IMR-90 (cell line): ENCODE results near the gene CCDC50. TPM values are rescaled to one million over a fixed set of nuclear protein-coding genes. Genes with fewer than 3 reads are reported as not detected.

Experiments
- ATAC-seq: fragments of 200-7000 bp; cut with Tn5 transposase; 2 replicates; pipeline ENCODE4 v1.9.1; 2020; ENCODE audit warnings: low read depth, mild to moderate bottlenecking, moderate library complexity
- BruUV-seq: library from RNA; stranded (reverse); fragments of 400-500 nt; replicated peaks from 2 replicates; lab custom pipeline; 2021; lab: Mats Ljungman, UMichigan
- CTCF ChIA-PET: fragments of 300-600 bp; formaldehyde crosslinking; extraction: SDS; loops from one replicate; lab custom pipeline; 2021; ENCODE audit warnings: antibody characterized with exemption; lab: Yijun Ruan, JAX
- POLR2A ChIA-PET: fragments of 300-600 bp; sonication (Branson Sonifier 250); formaldehyde crosslinking; loops from one replicate; lab custom pipeline; 2022; ENCODE audit warnings: antibody characterized with exemption; ENCODE audit not compliant: unreplicated experiment; lab: Charles Lee
- DNase-seq: peaks from one replicate; pipeline ENCODE4 v3.0.0; 2013
- H2AFZ ChIP-seq: replicated peaks from 2 replicates; pipeline ENCODE3; 2013; ENCODE audit warnings: low read length, mild to moderate bottlenecking; ENCODE audit not compliant: poor library complexity
- H2AK5ac ChIP-seq: 2 replicates; pipeline ENCODE4 v1.6.1; 2013; ENCODE audit warnings: low read depth, low read length, inconsistent platforms
- H2AK9ac ChIP-seq: replicated peaks from 2 replicates; pipeline ENCODE3; 2013; ENCODE audit warnings: mild to moderate bottlenecking, low read depth, low read length, moderate library complexity; ENCODE audit not compliant: poor library complexity
- H2BK120ac ChIP-seq: 2 replicates; pipeline ENCODE4 v1.6.1; 2013; ENCODE audit warnings: low read depth, low read length, inconsistent platforms
- H2BK15ac ChIP-seq: 3 replicates; pipeline ENCODE4 v1.6.1; 2013; ENCODE audit warnings: low read depth, low read length, inconsistent platforms
- H2BK20ac ChIP-seq: 2 replicates; pipeline ENCODE4 v1.6.1; 2013; ENCODE audit warnings: low read depth, mild to moderate bottlenecking, inconsistent platforms, low read length, moderate library complexity
- H2BK5ac ChIP-seq: 2 replicates; pipeline ENCODE4 v1.6.1; 2013; ENCODE audit warnings: mild to moderate bottlenecking, low read depth, low read length, inconsistent platforms; ENCODE audit not compliant: poor library complexity, severe bottlenecking
- H3K14ac ChIP-seq: replicated peaks from 2 replicates; pipeline ENCODE4 v1.6.1; 2013; ENCODE audit warnings: low read depth, low read length, inconsistent platforms
- H3K18ac ChIP-seq: 2 replicates; pipeline ENCODE4 v1.6.1; 2013; ENCODE audit warnings: low read depth, low read length, control low read depth
- H3K23ac ChIP-seq: 2 replicates; pipeline ENCODE4 v1.6.1; 2013; ENCODE audit warnings: low read depth, low read length, inconsistent platforms
- H3K27ac ChIP-seq: 2 replicates; pipeline ENCODE4 v1.5.1; 2013; ENCODE audit warnings: mild to moderate bottlenecking, control low read depth, low read length; ENCODE audit not compliant: insufficient read depth
- H3K27me3 ChIP-seq: 2 replicates; pipeline ENCODE4 v1.6.1; 2013; ENCODE audit warnings: low read length; ENCODE audit not compliant: control insufficient read depth, insufficient read depth
- H3K36me3 ChIP-seq: 2 replicates; pipeline ENCODE4 v1.6.1; 2013; ENCODE audit warnings: low read length, mixed read lengths; ENCODE audit not compliant: control insufficient read depth, insufficient read depth
- H3K4ac ChIP-seq: 2 replicates; pipeline ENCODE4 v1.6.1; 2013; ENCODE audit warnings: low read depth, low read length, inconsistent platforms
- H3K4me1 ChIP-seq: 2 replicates; pipeline ENCODE4 v1.6.1; 2013; ENCODE audit warnings: low read length, mixed read lengths; ENCODE audit not compliant: control insufficient read depth, insufficient read depth
- H3K4me2 ChIP-seq: 2 replicates; pipeline ENCODE4 v1.6.1; 2013; ENCODE audit warnings: low read depth, mild to moderate bottlenecking, control low read depth, low read length, moderate library complexity
- H3K4me3 ChIP-seq: 2 replicates; pipeline ENCODE4 v1.5.1; 2013; ENCODE audit warnings: low read depth, mild to moderate bottlenecking, control low read depth, low read length, moderate library complexity; ENCODE audit not compliant: insufficient read depth
- H3K56ac ChIP-seq: 2 replicates; pipeline ENCODE4 v1.6.1; 2013; ENCODE audit warnings: low read length, inconsistent platforms; ENCODE audit not compliant: insufficient read depth; ENCODE audit errors: extremely low read depth
- H3K79me1 ChIP-seq, 2 experiments: 2 replicates each; pipeline ENCODE4 v1.6.1; 2013; ENCODE audit warnings: low read length in 2 of 2, inconsistent platforms in 1 of 2, low read depth in 1 of 2
- H3K9ac ChIP-seq: 2 replicates; pipeline ENCODE4 v1.6.1; 2013; ENCODE audit warnings: low read depth, low read length, control low read depth
- H3K9me1 ChIP-seq: 2 replicates; pipeline ENCODE4 v1.6.1; 2013; ENCODE audit warnings: low read length, inconsistent platforms; ENCODE audit not compliant: insufficient read depth
- H3K9me3 ChIP-seq: 2 replicates; pipeline ENCODE4 v1.6.1; 2013; ENCODE audit warnings: low read length; ENCODE audit not compliant: control insufficient read depth, insufficient read depth
- H4K20me1 ChIP-seq: 2 replicates; pipeline ENCODE4 v1.6.1; 2013; ENCODE audit warnings: low read length, inconsistent platforms; ENCODE audit not compliant: insufficient read depth
- H4K5ac ChIP-seq: 2 replicates; pipeline ENCODE4 v1.6.1; 2013; ENCODE audit warnings: mild to moderate bottlenecking, low read depth, low read length, control low read depth
- H4K8ac ChIP-seq, 2 experiments: 2 replicates each; pipeline ENCODE4 v1.6.1; 2013; ENCODE audit warnings: low read depth in 2 of 2, low read length in 2 of 2, control low read depth in 1 of 2, inconsistent platforms in 1 of 2
- H4K91ac ChIP-seq: 2 replicates; pipeline ENCODE4 v1.6.1; 2013; ENCODE audit warnings: low read depth, low read length, inconsistent platforms; ENCODE audit not compliant: insufficient read depth
- BHLHE40 ChIP-seq: fragments of 150-350 bp; IDR thresholded peaks from 2 replicates; pipeline ENCODE4 v1.6.1; 2016; ENCODE audit warnings: mild to moderate bottlenecking, low read depth, low read length
- CHD1 ChIP-seq: IDR thresholded peaks from 2 replicates; pipeline ENCODE4 v1.6.1; 2012; ENCODE audit warnings: low read depth, low read length, improper control_type of control experiment
- MAFK ChIP-seq: IDR thresholded peaks from 2 replicates; pipeline ENCODE4 v1.6.1; 2012; ENCODE audit warnings: low read depth, low read length, improper control_type of control experiment
- MAZ ChIP-seq: IDR thresholded peaks from 2 replicates; pipeline ENCODE4 v1.6.1; 2012; ENCODE audit warnings: low read depth, mild to moderate bottlenecking, low read length, improper control_type of control experiment, moderate library complexity, borderline replicate concordance
- MXI1 ChIP-seq: IDR thresholded peaks from 2 replicates; pipeline ENCODE4 v1.6.1; 2012; ENCODE audit warnings: low read depth, mild to moderate bottlenecking, low read length, moderate library complexity, borderline replicate concordance
- NFE2L2 ChIP-seq: fragments of 150-350 bp; IDR thresholded peaks from 2 replicates; pipeline ENCODE4 v1.6.1; 2016; ENCODE audit warnings: low read depth, mild to moderate bottlenecking, low read length
- POLR2A ChIP-seq: IDR thresholded peaks from 2 replicates; pipeline ENCODE4 v1.6.1; 2012; ENCODE audit warnings: mild to moderate bottlenecking, low read depth, low read length
- RAD21 ChIP-seq: IDR thresholded peaks from 2 replicates; pipeline ENCODE4 v1.6.1; 2012; ENCODE audit warnings: low read length, improper control_type of control experiment
- RCOR1 ChIP-seq: IDR thresholded peaks from 2 replicates; pipeline ENCODE4 v1.6.1; 2012; ENCODE audit warnings: mild to moderate bottlenecking, low read length, improper control_type of control experiment; ENCODE audit not compliant: insufficient replicate concordance
- SMC3 ChIP-seq: fragments of 150-350 bp; IDR thresholded peaks from 2 replicates; pipeline ENCODE4 v1.6.1; 2016; ENCODE audit warnings: low read depth, mild to moderate bottlenecking, antibody characterized with exemption, low read length, moderate library complexity
- WGBS, 2 experiments: methylation state at CpG; one replicate each; pipeline versions ENCODE4 v1.1.5 to v1.1.7; 2013; ENCODE audit warnings: missing lambda C conversion rate in 2 of 2; ENCODE audit not compliant: insufficient read length in 1 of 2; ENCODE audit errors: extremely low coverage in 2 of 2; 5-methylcytosine and 5-hydroxymethylcytosine counted together
- dilution Hi-C: fragments of 300-500 bp; cut with HindIII; formaldehyde crosslinking; loops from one replicate; pipeline ENCODE4 v1.14.3; 2018; ENCODE audit warnings: low sequenced_read_pairs; ENCODE audit not compliant: unreplicated experiment
- in situ Hi-C: fragments of 300-500 bp; cut with MboI; formaldehyde crosslinking; loops from 3 replicates; pipeline ENCODE4 v1.14.3; 2019; ENCODE audit warnings: low sequenced_read_pairs, inconsistent platforms, mixed read lengths
- intact Hi-C: fragments of 100-400 bp; cut with micrococcal nuclease; formaldehyde crosslinking; loops from 2 replicates; pipeline ENCODE4 v1.10.0; 2022
- polyA plus RNA-seq, 3 experiments: library from polyadenylated mRNA; depleted of rRNA; stranded (reverse); fragments of >200 nt; gene quantifications; 2 replicates each; pipeline ENCODE4 v1.2.3, GENCODE V29; 2012; ENCODE audit warnings: low replicate concordance in 1 of 3
- total RNA-seq: library from RNA; depleted of rRNA; stranded (reverse); fragments of >200 nt; gene quantifications from 2 replicates; pipeline ENCODE4 v1.2.3, GENCODE V29; 2012
- TF ChIP-seq, protein P1 (sequence below): fragments of 150-350 bp; IDR thresholded peaks from 2 replicates; pipeline ENCODE4 v1.6.1; 2017; ENCODE audit warnings: mild to moderate bottlenecking, antibody characterized with exemption, low read length, low read depth
- TF ChIP-seq, protein P2 (sequence below): fragments of 150-350 bp; IDR thresholded peaks from 2 replicates; pipeline ENCODE4 v1.6.1; 2016; ENCODE audit warnings: low read depth, mild to moderate bottlenecking, low read length, moderate library complexity, borderline replicate concordance

The CCDC50 gene
- total and polyA plus RNA-seq, 2 of the 4 experiments (the other 2 are of a cell fraction), result 59.0 to 63.1 TPM

DNA sequence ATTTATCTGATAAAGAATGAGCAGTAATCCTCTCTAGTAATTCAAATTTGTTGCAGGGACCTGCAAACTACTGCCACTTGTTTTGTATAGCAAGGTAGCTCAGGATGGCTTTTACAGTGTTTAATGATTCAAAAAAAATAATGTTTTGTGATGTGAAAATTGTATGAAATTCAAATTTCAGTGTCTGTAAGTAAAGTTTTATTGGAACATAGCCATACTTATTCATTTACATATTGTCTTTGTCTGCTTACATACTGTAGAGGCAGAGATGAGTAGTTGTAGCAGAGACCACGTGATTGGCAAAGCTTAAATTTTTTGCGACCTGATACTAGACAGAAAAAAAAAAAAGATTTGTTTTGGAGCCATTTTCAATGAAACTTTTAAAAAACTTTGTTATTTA, 7.6 kb downstream of the CCDC50 start:
- no peak overlapping the region; the same call in 1 of the 2 replicates for H3K4ac ChIP-seq
- dilution Hi-C loops, result no loop called here
- CTCF ChIA-PET, result interaction anchor here (0.5 to 1.2 kb wide), 3 partner anchors 30 to 1498 kb away, joined by 3 to 4 read pairs (median 3); no protein-coding TSS in a partner anchor
- H3K4me1 ChIP-seq, result peaks cover 8% of the 10 kb centered on the region
- H4K91ac ChIP-seq, result no peak overlapping the region
- no peak overlapping the region for H2AFZ ChIP-seq
- no peaks in the 10 kb centered on the region for H3K9me3 ChIP-seq
- no peaks in the 10 kb centered on the region for H3K36me3 ChIP-seq
- no peak overlapping the region for H2BK15ac ChIP-seq
- no peak overlapping the region for H3K27ac ChIP-seq
- H3K4me2 ChIP-seq, result no peak overlapping the region
- H2BK20ac ChIP-seq, result no peak overlapping the region
- peaks cover 3% of the 10 kb centered on the region; the same call in 1 of the 2 replicates for H3K9me1 ChIP-seq
- WGBS, 2 experiments, result no CpG with 5 or more reads among the region's 2 CpGs
- H4K20me1 ChIP-seq, result peaks cover 2% of the 10 kb centered on the region; the same call in 1 of the 2 replicates
- no TSS peak for BruUV-seq
- ATAC-seq, result no peak
- no peak overlapping the region for H4K5ac ChIP-seq
- no peak overlapping the region for H3K4me3 ChIP-seq
- no peak overlapping the region for H3K18ac ChIP-seq
- H2BK120ac ChIP-seq, result no peak overlapping the region
- no peak for TF ChIP-seq BHLHE40
- no peak for TF ChIP-seq POLR2A
- no peak for TF ChIP-seq NFE2L2
- no peak for TF ChIP-seq RCOR1
- TF ChIP-seq MAFK, result no peak
- TF ChIP-seq MAZ, result no peak
- TF ChIP-seq SMC3, result no peak
- no peak for TF ChIP-seq CHD1
- TF ChIP-seq, protein P1, sequence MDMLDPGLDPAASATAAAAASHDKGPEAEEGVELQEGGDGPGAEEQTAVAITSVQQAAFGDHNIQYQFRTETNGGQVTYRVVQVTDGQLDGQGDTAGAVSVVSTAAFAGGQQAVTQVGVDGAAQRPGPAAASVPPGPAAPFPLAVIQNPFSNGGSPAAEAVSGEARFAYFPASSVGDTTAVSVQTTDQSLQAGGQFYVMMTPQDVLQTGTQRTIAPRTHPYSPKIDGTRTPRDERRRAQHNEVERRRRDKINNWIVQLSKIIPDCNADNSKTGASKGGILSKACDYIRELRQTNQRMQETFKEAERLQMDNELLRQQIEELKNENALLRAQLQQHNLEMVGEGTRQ, result no peak
- TF ChIP-seq, protein P2, sequence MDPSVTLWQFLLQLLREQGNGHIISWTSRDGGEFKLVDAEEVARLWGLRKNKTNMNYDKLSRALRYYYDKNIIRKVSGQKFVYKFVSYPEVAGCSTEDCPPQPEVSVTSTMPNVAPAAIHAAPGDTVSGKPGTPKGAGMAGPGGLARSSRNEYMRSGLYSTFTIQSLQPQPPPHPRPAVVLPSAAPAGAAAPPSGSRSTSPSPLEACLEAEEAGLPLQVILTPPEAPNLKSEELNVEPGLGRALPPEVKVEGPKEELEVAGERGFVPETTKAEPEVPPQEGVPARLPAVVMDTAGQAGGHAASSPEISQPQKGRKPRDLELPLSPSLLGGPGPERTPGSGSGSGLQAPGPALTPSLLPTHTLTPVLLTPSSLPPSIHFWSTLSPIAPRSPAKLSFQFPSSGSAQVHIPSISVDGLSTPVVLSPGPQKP, result no peak
- no peak for TF ChIP-seq MXI1
- TF ChIP-seq RAD21, result no peak
- H4K8ac ChIP-seq, result 0 out of 4 replicates have a peak overlapping the region, but pooled peaks of 1 of the 2 experiments have one; percentile 5
- peak overlapping the region; percentile 46 for H2BK5ac ChIP-seq
- H3K56ac ChIP-seq, result no peak overlapping the region
- H3K23ac ChIP-seq, result no peak overlapping the region
- intact Hi-C loops, result no loop called here
- POLR2A ChIA-PET, result no interaction called here
- no peak overlapping the region for H2AK5ac ChIP-seq
- H3K27me3 ChIP-seq, result no peaks in the 10 kb centered on the region
- no peak overlapping the region for H3K9ac ChIP-seq
- in situ Hi-C loops, result loop anchor here (25.0 kb wide), 1 partner anchor 1550 kb away; no protein-coding TSS in a partner anchor
- DNase-seq, result no peak
- no peak overlapping the region for H3K14ac ChIP-seq
- H3K79me1 ChIP-seq, result peaks cover 0 to 21% of the 10 kb centered on the region in 2 experiments; a peak in 2 of 4 replicates
- no peak overlapping the region for H2AK9ac ChIP-seq
